HFFc6 (cell line): ENCODE data around the gene KDM8. TPM values are rescaled to one million over a fixed set of nuclear protein-coding genes. Genes with fewer than 3 reads are reported as not detected.

Source experiments
- DNase-seq: peaks from one replicate; pipeline ENCODE4 v3.0.0-alpha.2; 2018
- H3K27ac Mint-ChIP-seq: 2 replicates; pipeline ENCODE4 v1.8.0; 2020; ENCODE audit warnings: mild to moderate bottlenecking, mixed read lengths
- H3K27me3 Mint-ChIP-seq: 2 replicates; pipeline ENCODE4 v1.8.0; 2021; ENCODE audit warnings: mild to moderate bottlenecking, moderate library complexity, mixed read lengths; ENCODE audit not compliant: insufficient read depth
- H3K36me3 Mint-ChIP-seq: 2 replicates; pipeline ENCODE4 v1.8.0; 2021; ENCODE audit warnings: low read depth, mixed read lengths
- H3K4me1 Mint-ChIP-seq: 2 replicates; pipeline ENCODE4 v1.8.0; 2020; ENCODE audit warnings: low read depth, mixed read lengths
- H3K4me3 Mint-ChIP-seq: 2 replicates; pipeline ENCODE4 v1.8.0; 2020; ENCODE audit warnings: mild to moderate bottlenecking, moderate library complexity, mixed read lengths
- H3K9me3 Mint-ChIP-seq: 2 replicates; pipeline ENCODE4 v1.8.0; 2020; ENCODE audit warnings: mild to moderate bottlenecking, mixed read lengths
- CTCF ChIP-seq: fragments of 200-600 bp; sonication (generic); IDR thresholded peaks from 2 replicates; pipeline ENCODE4 v1.5.0; 2021; ENCODE audit warnings: antibody characterized with exemption, mild to moderate bottlenecking
- total RNA-seq, 6 experiments: library from RNA; stranded (reverse); fragmentation: NEBNext Ultra II Directional; extraction: Animal tissue kit (Norgen Biotek cat#: 25700); gene quantifications; 2 replicates in 1 of 6; 3 replicates in 5 of 6; pipeline ENCODE4 v1.2.3, GENCODE V29; 2021

KDM8 gene
- total RNA-seq, 6 experiments from 2014 or later = 4.1 to 5.8 (median 4.9) TPM

DNA sequence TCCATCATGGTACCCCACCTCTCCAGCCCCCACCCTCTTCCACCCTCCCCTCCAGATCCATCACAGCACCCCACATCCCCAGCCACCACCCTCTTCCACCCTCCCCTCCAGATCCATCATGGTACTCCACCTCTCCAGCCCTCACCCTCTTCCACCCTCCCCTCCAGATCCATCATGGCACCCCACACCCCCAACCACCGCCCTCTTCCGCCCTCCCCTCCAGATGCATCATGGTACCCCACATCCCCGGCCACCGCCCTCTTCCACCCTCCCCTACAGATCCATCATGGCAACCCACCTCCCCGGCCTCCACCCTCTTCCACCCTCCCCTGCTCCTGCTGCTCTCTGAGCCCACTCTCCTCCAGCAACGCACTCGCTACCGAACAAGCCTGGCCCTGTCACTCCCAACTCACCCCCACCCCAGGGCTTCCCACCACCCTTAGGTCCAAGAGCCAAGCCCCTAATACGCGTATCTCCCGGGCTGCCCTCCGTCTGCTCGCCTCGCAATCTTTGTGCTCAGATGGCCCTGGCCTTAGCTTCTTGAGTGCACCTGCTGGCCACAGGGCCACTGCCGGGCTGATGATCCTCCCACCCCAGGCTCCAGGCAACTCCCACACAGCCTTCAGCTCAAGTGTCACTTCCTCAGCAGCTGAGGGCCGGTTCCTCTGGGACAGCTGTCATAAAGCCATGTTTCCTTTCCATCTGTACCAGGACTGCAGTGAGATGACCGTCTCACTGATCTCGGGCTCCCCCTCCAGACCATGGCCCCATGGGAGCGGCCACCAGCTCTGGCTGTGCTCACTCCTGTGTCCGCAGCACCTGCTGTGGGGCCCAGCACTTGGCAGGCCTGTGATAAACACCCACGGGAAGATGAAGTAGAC lies 25.5 kb downstream of the KDM8 start:
- Mint-ChIP-seq H3K27me3 (no peaks in the 10 kb centered on the region; the same call in 1 of the 2 replicates), H3K36me3 (peaks cover 9% of the 10 kb centered on the region; the same call in 1 of the 2 replicates), H3K9me3 (no peaks in the 10 kb centered on the region), H3K4me3 (no peak overlapping the region), H3K4me1 (peaks cover 3% of the 10 kb centered on the region; the same call in 1 of the 2 replicates), H3K27ac (no peak overlapping the region)
- TF ChIP-seq CTCF = no peak
- no peak for DNase-seq

DNA sequence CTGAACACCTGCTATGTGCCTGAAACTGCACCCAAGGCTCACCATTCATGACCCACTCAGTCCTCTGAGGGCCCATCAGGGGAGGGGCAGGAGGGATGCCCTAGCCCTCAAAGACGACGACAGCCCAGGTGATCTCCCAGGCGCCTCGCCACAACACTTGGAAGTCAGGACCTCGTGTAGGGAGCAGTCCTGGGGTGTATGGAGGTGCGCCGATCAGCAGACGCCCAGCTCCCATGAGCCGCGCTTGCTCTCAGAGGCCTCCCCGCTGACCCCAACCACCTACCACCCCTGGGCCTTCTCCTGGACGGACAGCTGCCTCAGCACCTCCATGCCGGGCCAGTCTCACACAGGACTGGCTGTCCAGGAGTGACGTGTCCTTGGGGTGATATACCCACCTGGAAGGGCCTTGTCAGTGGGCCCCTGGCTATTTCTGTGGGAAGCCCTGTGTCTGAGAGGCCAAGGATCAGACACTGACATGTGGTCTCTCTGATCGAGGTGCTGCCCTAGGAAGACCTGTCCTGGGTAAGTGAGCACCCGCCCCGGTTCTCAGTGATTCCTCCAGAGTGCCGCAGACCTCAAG lies 26.7 kb downstream of the KDM8 start:
- Mint-ChIP-seq H3K27me3 (no peaks in the 10 kb centered on the region; the same call in 1 of the 2 replicates), H3K27ac (no peak overlapping the region), H3K36me3 (peaks cover 9% of the 10 kb centered on the region; the same call in 1 of the 2 replicates), H3K4me1 (peaks cover 4% of the 10 kb centered on the region), H3K4me3 (no peak overlapping the region), H3K9me3 (no peaks in the 10 kb centered on the region)
- DNase-seq = no peak
- TF ChIP-seq CTCF = no peak

DNA sequence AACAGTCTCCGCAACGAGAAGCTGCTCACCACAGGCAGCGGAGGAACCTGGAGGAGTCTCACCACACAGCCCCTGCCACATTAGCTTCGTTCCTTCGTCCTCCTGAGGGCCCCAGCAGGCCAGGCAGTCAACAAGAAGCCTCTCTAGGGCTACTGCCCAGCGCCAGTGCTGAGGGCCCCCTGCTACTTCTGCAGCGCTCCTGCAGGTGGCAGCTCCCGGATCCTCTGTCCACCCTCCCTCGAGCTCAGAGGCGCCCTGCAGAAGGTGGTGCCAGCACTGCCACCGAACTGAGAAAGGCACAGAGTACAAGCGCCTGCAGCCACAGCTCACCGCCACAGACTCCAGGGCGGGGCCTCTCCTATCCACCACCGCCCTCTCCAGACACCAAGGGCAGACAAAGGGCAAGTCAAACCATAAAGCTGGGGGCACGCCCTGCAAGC lies 27.3 kb downstream of the KDM8 start:
- Mint-ChIP-seq H3K4me1 (peaks cover 10% of the 10 kb centered on the region), H3K27me3 (no peaks in the 10 kb centered on the region; the same call in 1 of the 2 replicates), H3K36me3 (peaks cover 9% of the 10 kb centered on the region; the same call in 1 of the 2 replicates), H3K27ac (no peak overlapping the region), H3K9me3 (no peaks in the 10 kb centered on the region), H3K4me3 (no peak overlapping the region)
- TF ChIP-seq CTCF = peak; percentile 23
- DNase-seq = no peak

GRCh38 chr16:27231692-27232060 lies 28.4 kb downstream of the KDM8 start:
- no peak for TF ChIP-seq CTCF
- H3K9me3 Mint-ChIP-seq = no peaks in the 10 kb centered on the region
- no peak overlapping the region for H3K4me3 Mint-ChIP-seq
- peaks cover 16% of the 10 kb centered on the region for H3K4me1 Mint-ChIP-seq
- H3K36me3 Mint-ChIP-seq = 0 out of 2 replicates have a peak, but pooled peaks cover 9% of the 10 kb centered on the region
- no peak overlapping the region for H3K27ac Mint-ChIP-seq
- H3K27me3 Mint-ChIP-seq = no peaks in the 10 kb centered on the region
- DNase-seq = no peak

DNA sequence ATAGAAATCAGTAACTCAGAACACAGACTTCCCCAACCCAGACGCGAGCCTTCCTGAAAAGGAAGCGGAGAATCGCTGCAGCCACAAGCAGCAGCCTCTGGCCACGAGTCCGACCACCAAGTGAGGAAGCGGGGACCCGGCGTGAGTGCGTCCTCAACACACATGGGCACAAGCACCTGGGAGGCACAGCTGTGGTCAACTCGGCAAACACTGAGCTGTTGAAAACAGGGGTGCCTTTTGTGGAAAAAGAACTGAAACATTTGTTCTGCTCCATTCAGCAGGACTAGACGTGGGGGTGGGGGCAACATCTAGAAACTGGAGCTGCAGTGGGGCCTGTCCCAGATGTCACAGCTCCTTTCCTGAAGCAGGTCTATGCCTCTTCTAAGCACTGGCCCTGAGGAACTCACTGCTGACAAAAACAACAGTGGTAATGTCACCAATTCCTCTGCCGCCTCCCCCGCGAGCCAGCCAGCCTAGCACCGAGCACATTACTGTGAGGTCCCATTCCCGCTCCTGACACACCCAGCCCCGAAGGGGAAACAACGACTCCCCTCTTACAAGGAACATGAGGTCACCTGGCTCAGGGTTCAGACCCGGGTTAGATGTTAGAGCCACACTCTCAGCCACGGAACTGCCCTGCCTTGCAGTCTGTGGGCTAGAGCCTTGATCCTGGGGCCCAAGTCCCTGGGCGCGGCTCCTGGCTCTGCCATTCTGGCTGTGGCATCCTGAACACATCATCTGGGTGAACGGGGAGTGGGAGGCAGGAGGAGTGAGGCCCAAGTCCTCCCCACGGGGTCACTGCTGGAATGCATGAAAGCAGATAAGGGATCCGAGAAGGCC lies 29.0 kb downstream of the KDM8 start:
- Mint-ChIP-seq H3K4me1 (peaks cover 22% of the 10 kb centered on the region), H3K36me3 (0 out of 2 replicates have a peak, but pooled peaks cover 9% of the 10 kb centered on the region), H3K27ac (no peak overlapping the region), H3K9me3 (no peaks in the 10 kb centered on the region), H3K27me3 (no peaks in the 10 kb centered on the region), H3K4me3 (no peak overlapping the region)
- no peak for TF ChIP-seq CTCF
- no peak for DNase-seq
